Left renal cortex interstitium (tissue), 4 donors: ENCODE measurements around the gene ENOX1. TPM values are rescaled to one million over a fixed set of nuclear protein-coding genes. Genes with fewer than 3 reads are reported as not detected.
A peak's percentile ranks its signal among the peaks of the same experiment; 100 is the strongest.

Experiments used
- DNase-seq, 4 donors: peaks; one replicate each; pipeline ENCODE4 v3.0.0-alpha.2; 2013; ENCODE audit warnings: low read depth in 4 of 4, low spot score in 2 of 4, missing footprints in 1 of 4
- polyA plus RNA-seq, 4 donors: library from polyadenylated mRNA; unstranded; fragments of 120-200 nt; gene quantifications; one replicate each; pipeline ENCODE4 v1.2.1, GENCODE V29; 2013; ENCODE audit not compliant: insufficient read length in 4 of 4

Gene ENOX1
- polyA plus RNA-seq, 4 donors: 9.6 to 12.0 (median 10.6) TPM

DNA sequence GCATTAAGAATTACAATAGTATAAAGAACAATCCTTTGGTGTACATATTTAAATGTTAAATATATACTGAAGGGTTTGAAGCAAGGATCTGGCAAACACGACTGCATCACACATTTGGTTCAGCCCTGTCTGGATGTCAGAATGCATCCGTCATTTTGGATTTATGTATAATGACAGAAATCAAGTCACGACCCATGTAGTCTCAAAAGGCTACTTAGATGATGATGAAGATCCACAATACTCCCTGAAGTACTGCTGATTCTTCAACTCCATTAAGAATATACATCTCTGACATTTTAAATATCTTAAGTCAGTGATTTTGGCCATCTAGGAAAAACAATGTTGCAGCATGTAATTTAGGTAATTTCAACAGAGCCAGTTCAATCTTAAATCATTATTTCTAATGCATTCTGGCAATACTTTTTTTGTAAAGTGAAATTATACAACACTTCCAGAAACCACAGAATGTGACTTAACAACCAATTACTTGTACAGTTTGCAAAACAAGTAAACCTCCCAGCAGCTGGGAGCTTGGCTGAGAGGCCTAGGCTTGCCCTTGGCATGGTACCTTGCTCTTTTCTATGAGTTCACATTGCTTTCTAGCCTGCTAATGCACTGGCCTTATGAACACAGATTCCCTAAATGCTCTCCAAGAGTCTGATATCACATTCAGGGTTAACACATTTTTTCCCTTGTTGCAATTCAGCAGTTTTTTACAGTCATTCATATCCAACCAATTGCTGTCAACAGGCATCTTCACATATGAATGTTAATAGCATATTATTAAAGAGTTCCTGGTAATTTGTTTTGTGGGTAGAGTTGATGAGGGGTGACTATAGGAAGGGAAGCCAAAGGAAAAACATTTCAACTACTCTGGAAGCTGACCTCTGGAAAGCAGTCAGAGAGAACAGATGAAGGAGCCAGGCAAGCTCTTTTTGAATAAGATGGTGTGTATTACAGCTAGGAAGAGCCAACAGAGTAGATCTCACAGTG, 175.2 kb downstream of the ENOX1 start:
- DNase-seq: peak in 1 of 4 donors; percentile 6

DNA sequence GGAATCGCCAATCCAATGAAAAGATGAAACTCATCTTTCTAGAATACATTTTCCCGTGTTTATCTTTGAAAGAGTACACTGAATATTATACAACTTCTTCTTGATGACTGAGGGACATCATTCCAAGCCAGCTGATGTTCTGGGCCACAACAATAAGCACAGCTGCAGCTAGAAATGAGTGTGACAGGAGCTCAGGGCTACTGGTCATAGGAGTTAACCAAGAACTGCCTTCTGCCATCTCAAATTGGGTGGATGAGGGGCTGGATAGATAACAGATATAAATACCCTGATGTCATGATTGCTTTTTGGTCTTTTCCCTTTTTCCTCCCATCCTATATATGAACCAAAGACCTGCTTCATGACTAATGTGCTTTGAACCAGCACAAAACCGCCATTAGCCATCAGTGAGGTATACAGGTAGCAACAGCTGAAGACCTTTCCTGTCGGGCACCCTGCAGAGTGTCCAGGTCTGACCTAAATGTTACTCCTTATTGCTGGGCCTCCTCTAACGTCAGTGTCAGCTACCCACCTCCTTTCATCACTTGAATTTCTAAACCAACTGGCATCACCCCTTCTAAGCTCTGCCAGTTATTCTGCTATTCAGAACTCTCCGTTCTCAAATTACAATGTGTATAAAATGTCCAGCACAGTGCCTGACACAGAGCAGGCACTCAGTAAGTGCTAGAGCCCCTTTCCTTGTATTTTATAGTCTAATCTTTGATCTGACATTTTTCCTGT, 178.2 kb downstream of the ENOX1 start:
- no peak for DNase-seq

DNA sequence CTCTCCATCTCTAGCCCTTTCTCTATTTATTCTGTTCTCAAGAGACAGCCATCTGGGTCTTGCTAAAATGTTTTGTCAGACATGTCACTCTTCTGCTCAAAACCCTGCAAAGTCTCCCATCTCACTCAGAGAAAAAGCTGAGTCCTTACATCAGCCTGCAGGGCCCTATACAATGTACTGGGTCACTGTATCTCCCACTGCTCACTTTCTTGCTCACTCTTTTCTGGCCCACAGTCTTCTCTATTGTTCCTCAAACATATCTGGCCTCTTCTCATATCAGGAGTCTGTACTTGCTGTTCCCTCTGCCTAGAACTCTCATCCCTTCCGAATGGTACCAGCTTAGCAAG, 189.2 kb downstream of the ENOX1 start:
- no peak for DNase-seq

DNA sequence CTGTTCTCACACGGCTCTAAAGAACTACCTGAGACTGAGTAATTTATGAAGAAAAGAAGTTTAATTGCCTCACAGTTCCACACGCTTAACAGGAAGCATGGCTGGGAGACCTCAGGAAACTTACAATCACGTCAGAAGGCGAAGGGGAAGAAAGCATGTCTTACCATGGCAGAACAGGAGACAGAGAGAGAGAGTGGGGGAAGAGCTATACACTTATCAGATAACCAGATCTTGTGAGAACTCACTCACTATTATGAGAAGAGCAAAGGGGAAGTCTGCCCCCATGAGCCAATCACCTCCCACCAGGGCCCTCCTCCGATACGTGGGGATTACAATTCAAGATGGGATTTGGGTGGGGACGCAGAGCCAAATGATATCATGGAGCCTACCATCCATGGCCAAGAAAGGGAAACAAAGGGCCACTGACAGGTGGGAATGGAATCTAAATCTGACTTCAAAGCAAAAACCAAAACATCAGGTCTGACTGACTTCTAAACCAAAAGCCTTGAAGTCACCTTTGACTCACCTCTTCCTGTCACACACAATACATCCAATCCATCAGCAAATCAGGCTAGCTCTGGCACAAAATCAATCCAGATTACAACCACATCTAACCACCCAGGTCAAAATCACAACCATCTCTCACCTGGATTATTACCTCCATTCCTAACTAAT, 189.7 kb downstream of the ENOX1 start:
- no peak for DNase-seq

DNA sequence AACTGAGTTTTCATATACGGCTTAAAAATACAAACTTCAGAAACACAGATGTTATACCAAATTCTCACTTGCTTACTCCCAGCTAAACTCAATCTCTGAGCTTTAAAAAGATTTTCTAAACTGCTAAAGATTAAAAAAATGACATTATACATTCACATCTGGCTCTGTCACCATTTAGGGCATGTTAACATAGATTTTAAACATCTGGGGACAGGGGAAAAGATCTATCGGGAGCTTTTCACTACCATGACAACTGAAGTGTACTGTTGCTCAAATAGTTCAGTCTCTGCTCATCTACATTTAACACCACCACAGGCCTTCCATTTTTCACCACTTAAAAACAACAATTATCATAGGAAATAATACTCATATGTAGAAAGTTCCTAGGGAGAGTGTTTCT, 190.8 kb downstream of the ENOX1 start:
- DNase-seq: no peak

DNA sequence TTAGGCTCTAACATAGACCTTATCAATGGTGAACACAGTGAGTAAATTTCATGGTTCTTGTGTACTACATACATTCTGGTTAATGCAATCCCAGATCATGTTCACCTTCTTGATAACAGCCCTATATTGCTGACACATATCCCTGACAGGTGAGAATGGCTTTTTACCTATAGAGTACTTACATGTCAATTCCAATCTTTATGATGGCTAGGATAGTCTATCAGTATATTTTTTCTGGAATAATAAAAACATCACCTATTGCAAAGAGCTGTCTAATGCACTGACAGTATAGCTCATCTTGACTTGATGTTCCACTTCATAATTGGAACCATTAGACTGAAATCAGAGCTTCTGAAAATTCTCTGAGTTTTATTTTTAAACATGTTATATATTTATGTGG, 199.4 kb downstream of the ENOX1 start:
- DNase-seq: no peak

DNA sequence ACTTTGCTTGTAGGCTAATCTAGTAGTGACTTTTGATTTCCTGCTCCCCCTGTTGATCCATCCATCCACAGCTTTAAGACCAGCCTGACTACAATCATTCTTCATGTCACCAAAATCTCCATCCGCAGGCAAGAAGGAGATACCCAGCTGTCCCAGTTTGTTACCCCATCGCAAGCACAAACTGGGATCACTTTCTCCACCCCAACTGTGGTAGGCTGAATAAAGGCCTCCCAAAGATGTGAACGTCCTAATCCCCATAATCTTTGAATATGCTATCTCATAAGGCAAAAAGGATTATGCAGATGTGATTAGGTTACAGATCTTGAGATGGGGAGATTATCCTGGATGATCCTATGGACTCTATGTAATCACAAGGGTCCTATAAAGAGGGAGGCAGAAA, 202.0 kb downstream of the ENOX1 start:
- DNase-seq: no peak

DNA sequence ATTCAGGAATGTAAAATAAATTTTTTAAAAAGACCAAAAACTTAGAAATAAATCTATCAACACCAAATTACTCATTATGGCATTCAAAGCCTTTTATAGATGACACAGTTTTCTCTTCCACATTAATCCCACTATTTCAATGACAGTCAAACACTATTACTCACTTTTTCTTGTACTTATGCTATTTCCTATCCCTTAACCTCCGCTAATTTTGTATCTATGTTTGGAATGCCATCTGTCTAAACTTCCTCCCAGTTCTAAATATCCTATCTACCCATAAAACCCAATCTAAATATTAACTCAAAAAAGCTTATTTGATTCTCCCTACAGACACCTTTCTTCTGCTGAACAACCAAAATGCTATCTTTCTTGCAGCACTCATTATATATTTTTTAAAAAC, 203.5 kb downstream of the ENOX1 start:
- DNase-seq: no peak

DNA sequence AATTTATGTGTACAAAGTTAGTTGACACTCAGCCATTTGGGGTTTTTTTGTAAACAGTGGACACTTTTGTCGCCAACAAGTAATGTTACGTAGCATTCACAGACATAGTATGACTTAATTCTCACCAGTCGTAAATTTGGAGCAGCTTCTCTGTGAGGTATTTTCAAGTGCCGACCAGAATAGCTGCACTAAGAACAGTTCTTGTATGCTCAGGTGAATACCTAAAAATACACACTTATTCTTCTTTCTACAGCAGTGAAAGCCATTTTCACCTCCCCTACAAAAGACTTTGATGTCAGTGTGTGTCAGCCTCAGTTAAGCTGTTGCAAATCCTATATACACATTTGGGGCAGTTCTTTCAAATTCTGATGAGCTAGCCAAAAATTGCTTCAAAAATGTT, 206.5 kb downstream of the ENOX1 start:
- DNase-seq: no peak

DNA sequence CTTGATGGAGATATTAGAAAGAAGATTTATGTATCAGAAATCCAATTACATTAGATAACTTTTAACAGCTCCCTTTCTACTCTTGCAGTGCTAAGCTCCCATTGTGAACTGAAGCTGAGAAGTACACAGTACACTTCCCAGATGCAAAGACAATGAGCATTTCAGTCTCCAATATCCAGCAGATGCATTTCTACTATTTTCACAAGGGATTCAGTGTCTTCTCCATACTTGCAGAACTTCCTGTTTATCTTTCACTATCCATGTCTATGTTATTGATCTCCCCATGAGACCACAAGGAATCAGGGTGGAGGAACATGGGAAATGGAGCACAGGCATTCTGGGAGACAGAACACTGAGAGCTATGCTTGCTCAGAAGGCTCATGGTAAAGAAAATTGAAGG, 207.5 kb downstream of the ENOX1 start:
- no peak for DNase-seq

DNA sequence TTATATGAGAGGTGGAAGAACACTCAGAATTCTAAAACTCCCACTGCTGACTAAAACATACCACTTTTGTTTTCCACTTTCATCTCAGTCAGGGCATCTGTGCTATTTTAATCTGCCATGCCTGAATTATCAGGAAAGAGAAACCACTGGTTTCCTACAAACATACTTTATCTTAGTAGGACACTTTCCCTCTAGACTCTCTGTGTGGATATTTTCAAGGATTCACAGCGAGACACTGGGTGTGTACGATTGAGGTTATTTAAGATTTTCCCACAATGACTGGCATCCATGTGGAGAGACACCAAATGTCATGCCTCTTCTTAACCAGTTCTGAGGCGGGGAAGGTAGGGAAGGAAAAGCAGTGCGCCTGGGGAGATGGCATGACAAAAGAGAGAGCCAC, 212.2 kb downstream of the ENOX1 start:
- DNase-seq: no peak

DNA sequence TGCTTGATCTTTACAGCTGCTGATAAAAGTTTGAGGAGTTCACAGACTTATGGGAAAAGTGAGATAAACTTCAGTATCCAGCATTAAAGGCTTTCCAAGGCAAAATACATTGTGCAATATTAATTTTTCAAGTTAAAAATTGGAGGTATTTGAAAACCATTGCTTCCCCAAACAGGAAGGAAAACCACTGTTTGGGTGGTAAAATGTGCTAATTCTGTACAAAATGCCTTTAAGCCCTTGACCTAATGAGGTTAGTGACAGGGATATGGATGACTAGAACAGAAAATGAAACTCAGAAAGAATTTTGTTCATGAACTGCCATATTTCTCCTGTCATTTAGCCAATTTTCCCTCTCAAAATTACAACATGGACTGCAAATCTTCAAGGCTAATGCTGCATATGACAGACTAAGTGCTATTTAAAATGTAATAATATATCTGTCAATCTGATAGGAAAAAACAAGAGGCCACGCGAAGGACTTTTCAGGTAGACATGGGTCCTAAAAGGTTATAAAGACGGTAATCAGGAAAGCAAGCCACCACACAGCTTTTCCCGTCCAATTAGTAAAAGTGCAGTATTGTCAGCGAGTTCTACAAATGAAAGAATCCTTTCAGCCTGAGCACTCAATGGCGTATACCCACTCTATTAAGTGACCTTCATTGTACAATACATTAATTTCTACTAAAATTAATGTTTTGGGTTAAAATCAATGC, 212.8 kb downstream of the ENOX1 start:
- no peak for DNase-seq

DNA sequence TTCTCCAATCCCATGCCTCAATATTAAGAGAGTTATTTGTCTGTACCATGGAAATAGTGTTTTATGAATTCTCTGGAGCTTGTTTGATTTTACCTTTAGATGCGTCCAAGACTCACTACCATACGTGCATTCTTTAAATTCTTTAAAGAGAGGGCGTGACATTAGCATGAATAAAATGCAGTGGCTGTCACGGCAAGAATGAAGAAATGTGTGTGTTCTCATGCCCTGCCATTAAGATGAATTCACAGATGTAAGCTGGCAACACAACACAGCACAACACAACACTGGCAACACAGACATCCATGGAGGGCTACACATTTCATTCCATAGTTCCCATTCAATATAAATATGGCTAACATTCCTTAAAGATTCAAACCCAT, 213.4 kb downstream of the ENOX1 start:
- DNase-seq: no peak

DNA sequence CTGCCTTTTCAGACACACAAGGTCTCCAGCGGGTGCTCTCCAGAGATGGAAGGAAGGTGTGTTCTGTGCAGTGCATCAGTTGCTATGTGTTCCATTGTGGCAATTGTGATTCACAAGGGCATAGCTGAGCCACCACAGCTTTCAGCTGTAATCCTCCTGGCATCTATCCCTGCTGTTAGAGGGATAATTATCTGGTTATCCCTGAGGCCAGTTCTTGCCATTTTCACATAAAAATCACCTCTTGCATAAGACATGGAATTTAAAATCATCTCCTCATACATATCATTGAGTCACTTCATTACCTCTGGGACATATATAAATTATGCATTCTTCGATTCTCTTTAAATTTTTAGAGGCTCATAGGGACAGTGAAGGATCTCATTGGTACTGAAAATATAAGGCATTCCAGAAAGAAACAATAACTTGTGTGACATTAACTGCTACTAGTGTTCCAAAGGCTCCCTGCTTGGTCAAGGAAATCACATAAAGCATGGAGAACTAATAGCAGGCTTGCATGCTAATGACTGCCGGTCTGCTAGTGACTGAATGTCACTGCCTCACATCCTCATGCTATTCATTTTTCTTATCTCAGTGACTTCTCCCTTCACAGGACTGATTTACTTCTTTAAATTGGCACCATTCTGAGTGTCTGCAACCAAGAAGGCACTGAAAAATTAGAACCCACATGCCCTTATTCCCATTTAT, 214.0 kb downstream of the ENOX1 start:
- no peak for DNase-seq

DNA sequence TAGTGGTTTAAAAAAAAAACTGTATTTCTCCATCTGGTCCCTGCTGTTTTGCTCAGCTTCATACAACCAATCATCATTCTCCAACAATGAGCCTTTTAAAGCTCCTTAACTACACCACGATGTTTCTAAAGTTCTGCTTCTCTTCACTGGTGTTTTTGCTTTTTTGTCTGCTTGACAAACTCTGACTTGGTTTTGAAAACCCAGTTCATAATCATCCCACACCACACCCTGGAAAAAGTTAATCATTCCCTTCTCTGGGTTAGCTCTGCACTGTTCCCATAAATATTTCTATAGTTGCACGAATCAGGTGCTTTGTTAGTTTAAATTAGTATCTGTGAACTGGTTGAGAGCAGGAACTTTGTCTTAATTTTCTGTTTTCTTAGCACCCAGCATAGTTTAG, 217.1 kb downstream of the ENOX1 start:
- DNase-seq: no peak

DNA sequence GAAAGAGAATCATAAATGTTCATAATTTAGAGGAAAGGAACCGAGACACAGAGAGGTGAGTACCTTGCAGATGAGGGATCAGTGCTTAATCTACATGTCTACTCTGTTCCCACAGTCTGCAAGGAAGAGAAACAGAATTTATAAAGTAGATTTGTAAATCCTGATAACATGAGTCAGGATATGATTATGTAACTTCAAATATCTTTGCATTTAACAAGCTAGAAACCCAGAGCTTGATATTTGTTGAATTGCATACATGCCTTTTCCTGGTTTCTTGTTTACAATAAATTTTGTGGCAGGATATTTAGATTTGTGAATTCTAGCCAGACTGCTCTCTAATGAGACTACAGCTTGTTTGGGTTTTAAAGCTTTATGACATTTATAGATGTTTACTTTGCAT, 219.2 kb downstream of the ENOX1 start:
- no peak for DNase-seq

DNA sequence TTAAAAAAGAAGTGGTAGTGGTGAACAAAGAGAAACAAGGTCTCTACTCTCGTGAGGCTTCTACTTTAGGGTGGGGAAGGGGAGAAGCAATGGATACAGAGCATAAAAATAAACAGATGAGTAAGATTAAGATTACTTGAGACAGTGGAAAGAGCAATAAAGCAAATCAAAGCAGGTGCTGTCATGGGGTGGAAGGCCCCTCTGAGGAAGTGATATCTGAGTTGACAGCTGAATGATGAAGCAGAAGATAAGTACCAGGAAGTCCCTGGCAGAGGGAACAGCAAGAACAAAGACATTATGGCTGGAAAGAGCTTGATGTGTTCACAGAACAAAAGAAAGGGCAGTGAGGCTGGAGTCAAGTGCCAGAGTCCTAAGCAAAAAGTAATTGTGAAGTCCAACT, 221.8 kb downstream of the ENOX1 start:
- DNase-seq: no peak

DNA sequence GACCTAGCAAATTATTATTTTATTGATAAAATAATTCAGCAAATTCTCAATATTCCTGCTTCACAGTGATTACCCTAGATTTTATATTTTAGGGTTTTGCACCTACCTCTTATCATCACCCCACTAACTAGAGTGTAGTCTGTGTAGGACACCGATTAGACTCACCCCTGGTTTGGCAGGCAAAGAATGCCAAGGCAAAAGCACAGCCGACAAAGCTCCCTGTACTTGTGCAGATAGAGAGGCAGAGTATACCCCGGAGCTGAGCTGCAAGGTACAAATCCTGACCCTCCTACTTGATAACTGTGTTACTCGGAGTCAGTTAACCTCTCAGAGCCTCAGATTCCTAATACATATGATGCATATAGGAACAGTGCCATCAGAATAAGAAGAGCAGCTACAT, 225.7 kb downstream of the ENOX1 start:
- no peak for DNase-seq

DNA sequence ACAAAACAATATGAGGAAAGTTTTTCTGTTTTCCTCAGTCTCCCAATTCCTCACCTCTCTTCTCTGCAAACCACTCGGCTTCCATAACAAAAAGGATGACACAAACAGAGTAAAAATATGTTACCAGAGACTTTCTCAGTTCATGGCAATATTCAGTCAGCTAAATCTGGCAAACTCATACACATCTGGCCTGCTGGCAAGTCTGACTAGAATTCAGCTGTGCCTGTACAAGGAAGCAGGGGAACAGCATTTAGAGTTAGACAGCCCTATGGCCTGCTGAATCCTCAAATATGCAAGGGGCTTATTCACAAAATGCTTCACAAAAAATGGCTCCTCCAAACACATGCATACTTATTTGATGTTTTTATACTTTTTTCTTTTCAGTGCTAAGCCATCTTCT, 227.8 kb downstream of the ENOX1 start:
- DNase-seq: no peak

DNA sequence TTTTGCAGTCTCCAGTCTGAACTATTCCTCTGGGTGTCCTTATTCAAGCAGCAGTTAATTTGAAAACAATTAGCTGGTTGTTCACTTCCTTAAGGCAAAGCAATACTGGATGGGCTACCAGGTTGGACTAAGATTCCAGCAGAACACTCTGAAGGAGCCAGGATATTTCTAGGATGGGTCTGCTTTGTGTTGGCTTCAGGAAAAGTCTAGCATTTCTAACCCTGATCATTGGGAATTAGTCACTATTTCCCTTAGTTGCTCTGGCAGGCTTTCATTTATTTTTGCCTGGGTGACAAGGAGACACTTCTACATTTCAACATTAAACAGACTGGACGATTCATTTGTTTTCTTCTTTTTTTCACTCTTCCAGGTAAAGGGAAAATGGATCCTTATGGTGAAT, 228.4 kb downstream of the ENOX1 start:
- DNase-seq: no peak
